Measurements from ENCODE around the gene ZNF668.

The ZNF668 gene

DNA sequence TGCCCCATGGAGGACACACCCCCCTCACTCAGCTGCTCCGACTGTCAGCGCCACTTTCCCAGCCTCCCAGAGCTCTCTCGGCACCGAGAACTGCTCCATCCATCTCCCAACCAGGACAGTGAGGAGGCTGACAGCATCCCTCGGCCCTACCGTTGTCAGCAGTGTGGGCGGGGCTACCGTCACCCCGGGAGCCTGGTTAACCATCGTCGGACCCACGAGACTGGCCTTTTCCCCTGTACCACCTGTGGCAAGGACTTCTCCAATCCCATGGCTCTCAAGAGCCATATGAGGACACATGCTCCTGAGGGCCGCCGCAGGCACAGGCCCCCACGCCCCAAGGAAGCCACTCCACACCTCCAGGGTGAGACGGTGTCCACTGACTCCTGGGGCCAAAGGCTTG, 2.3 kb upstream of the ZNF668 start:
- no peak overlapping the region for H3K4me3 ChIP-seq (ENCODE audit: low read depth, low read length)
- TF ChIP-seq, protein P1, sequence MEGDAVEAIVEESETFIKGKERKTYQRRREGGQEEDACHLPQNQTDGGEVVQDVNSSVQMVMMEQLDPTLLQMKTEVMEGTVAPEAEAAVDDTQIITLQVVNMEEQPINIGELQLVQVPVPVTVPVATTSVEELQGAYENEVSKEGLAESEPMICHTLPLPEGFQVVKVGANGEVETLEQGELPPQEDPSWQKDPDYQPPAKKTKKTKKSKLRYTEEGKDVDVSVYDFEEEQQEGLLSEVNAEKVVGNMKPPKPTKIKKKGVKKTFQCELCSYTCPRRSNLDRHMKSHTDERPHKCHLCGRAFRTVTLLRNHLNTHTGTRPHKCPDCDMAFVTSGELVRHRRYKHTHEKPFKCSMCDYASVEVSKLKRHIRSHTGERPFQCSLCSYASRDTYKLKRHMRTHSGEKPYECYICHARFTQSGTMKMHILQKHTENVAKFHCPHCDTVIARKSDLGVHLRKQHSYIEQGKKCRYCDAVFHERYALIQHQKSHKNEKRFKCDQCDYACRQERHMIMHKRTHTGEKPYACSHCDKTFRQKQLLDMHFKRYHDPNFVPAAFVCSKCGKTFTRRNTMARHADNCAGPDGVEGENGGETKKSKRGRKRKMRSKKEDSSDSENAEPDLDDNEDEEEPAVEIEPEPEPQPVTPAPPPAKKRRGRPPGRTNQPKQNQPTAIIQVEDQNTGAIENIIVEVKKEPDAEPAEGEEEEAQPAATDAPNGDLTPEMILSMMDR (IDR thresholded peaks at IDR 0.05; ENCODE audit: borderline replicate concordance, insufficient read depth, low read depth, low read length) = no peak

DNA sequence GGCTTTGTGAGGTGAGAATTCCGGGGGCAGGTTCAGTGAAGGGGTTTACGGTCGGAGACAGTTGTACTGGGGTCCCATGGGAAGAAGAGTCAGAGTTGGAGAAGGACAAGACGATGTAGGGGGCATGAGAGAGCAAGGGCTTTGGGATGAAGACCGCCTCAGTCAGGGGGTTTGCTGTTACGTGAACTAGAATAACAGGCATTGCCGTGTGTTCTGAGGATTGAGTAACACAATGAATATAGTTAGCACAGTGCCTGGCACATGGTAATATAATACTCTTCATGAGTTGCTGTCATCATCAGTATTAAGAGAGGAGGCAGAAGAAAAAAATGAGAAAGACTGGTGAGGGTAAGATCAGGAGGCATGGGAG, 759 bp upstream of the ZNF668 start:
- H3K4me3 ChIP-seq (ENCODE audit: low read depth, low read length) = peak overlapping the region; percentile 61
- TF ChIP-seq, protein P1 (IDR thresholded peaks at IDR 0.05; ENCODE audit: borderline replicate concordance, insufficient read depth, low read depth, low read length) = no peak

DNA sequence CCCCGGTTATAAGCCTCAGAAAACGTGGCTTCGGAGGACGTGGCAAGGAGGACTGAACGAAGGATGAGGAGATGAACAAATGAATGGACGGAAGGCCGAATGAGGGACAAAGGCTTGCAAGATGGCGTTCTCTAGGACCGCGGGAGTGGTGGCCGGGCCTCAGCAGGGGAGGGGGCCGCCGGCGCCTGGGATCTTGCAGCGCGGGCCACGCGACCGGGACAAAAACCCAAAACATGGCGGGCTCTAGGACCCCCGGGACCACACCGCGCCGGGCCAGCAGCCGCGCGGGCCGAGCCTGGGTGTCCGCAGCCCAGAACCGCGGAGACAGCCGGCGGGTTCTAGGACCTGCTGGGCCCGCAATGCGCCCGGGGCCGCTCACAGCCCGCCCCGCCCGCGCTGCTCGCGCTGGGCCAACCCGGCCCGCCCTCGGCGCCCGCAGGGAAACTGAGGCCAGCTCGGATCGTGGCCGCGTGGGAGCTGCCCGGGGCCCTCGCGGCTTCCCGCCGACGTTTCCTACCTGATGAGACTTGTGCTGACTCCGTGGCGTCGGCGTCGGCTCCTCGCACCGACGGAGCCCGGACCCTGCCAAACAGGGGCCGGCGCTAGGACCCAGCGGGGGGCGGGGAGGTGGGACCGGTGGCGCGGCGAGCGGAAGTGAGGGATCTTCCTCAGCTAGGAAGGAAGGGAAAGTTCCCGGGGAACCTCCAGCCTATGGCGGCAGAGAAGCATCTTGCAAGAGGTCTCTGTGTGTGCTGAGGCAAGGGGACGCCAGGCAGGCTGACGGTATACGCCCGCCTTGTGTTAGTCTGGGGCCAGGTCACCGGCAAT, 684 bp downstream of the ZNF668 start:
- TF ChIP-seq, protein P1 (IDR thresholded peaks at IDR 0.05; ENCODE audit: borderline replicate concordance, insufficient read depth, low read depth, low read length) = no peak
- peak overlapping the region; percentile 61 for H3K4me3 ChIP-seq (ENCODE audit: low read depth, low read length)

DNA sequence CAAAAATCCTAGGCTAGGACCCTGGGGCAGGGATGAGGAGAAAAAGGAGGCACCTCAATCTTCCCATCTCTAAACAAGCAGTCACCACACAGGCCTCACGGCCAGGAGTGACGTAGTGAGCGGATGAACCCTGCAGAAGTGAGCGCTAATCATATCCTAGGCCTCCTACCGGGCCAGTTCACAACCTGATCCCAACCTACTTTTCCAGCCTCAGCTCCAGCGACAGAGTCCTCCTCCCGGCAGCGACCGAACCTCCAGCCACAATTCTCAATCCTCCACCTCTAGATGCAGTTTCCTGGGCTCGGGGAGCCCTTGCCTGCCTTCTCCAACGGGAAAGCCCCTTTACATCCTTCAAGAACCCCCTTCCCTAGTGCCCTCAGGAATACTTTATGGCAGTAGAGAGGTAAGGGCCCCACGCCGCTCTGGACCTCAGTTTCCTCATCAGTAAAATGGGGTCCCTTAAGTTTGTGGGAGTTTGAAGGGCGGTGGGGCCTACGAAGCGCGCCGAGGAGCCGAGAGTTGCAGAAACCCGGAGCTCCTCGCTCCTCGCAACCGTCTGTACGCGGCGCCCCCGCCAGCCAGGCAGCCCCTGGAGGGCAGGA, 1.4 kb downstream of the ZNF668 start:
- TF ChIP-seq, protein P1 (IDR thresholded peaks at IDR 0.05; ENCODE audit: borderline replicate concordance, insufficient read depth, low read depth, low read length) = no peak
- peak overlapping the region; percentile 61 for H3K4me3 ChIP-seq (ENCODE audit: low read depth, low read length)

DNA sequence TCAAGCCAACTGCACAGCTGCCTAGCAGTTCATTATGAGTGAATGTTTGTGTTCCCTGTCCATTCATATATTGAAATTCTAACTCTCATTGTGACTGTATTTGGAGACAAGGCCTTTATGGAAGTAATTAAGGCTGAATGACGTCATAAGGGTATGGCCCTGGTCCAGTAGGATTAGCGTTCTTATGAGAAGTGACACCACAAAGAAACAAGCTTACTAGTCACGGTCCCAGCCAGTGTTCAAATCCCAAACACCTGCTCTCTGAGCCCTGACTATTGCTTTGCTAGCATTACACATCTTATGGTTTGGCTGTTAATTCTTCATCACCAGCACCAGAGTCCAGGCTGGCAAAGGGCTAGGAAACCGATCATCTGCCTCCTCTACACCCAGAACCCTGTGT, 2.2 kb downstream of the ZNF668 start:
- TF ChIP-seq, protein P1 (IDR thresholded peaks at IDR 0.05; ENCODE audit: borderline replicate concordance, insufficient read depth, low read depth, low read length) = no peak
- peak overlapping the region; percentile 61 for H3K4me3 ChIP-seq (ENCODE audit: low read depth, low read length)

DNA sequence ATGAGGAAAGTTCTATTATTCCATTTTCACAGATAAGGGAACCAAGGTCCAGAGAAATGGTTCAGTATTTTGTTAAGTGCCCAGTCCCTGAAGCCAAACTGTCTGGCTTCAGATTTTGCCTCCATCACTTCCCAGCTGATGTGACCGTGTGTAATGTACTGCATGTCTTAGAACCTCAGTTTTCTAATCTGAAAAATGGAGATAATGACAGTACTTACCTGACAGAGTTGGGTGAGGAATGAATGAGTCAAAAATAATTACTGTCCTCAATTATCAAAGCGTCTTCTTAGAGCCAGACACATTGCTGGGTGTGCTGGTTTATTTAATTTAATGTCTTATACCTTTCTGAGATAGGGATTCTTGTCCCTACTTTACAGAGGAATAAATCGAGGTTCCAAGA, 6.7 kb downstream of the ZNF668 start:
- H3K4me3 ChIP-seq (ENCODE audit: low read depth, low read length) = no peak overlapping the region
- TF ChIP-seq, protein P1 (IDR thresholded peaks at IDR 0.05; ENCODE audit: borderline replicate concordance, insufficient read depth, low read depth, low read length) = no peak
